ENCODE results near the gene RCC2.

RCC2 gene

DNA sequence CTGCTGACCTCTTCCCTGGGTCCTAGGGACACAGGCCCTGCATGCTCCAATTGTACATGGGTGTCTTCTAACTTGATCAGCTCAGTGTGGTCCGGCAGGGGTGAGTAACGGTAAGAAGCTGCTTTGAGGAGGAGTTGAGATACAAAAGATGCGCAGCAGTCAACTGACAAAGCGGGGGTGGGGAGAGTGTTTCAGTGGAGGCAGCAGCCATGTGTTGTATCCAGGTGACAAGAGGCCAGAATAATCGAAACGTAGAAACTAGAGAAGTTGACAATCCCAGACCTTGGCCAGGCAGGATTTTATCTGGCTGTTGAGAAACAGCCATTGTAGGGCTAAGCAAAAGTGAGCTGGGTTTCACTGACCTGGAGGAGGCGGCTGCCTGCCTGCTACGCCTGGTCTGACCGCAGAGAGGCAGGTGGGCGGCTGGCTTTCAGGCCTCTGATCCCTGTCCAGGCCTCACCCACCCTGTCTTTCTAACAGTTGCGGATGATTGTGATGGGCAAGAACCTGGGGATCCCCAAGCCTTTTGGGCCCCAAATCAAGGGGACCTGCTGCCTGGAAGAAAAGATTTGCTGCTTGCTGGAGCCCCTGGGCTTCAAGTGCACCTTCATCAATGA, 38.6 kb downstream of the RCC2 start:
- Histone ChIP-seq H3K9ac (ENCODE audit: low read depth, low read length) (no peak overlapping the region), H3K9me3 (ENCODE audit: control insufficient read depth, insufficient read depth, low read length) (no peaks in the 10 kb centered on the region), H3K4me1 (ENCODE audit: insufficient read depth, low read length) (no peaks in the 10 kb centered on the region; the same call in 1 of the 2 replicates), H3K36me3 (ENCODE audit: insufficient read depth, low read length) (no peaks in the 10 kb centered on the region)

DNA sequence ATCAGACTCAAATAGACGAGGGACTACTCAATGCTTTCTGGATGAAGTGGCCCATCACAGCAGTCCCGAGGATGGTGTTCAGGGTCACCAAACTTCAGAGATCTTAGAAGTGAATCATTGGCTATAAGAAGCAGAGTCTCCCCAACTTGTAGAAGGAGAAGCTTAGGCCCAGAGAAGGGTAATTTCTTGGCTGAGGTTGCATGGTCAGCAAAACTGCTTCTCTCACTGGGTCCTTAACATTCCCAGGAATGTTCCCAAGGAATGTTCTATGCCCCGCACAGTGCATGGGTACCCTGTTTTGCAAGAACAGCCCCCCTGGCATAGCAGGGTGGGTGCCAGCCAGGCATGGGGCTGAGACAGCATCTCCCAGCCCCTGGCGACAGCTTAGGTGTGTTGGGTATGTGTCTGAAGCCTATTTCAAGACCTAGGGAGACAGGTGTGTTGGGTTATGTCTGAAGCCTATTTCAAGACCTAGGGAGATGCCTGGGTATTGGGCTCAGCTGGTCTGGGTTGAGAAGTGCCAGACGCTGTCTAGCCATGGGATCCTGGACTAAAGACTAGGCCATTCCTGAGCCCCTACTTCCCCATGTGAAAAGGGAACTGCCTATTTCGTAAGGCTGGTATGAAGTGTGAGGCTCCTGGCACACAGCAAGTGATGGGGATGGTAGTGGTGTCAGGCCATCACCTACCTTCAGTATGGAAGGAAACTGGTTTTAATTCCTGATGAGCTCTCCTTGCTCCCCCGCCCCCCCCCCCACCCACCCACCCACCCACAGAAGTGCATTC, 41.4 kb downstream of the RCC2 start:
- Histone ChIP-seq H3K9ac (ENCODE audit: low read depth, low read length) (no peak overlapping the region), H3K9me3 (ENCODE audit: control insufficient read depth, insufficient read depth, low read length) (no peaks in the 10 kb centered on the region), H3K36me3 (ENCODE audit: insufficient read depth, low read length) (no peaks in the 10 kb centered on the region), H3K4me1 (ENCODE audit: insufficient read depth, low read length) (no peaks in the 10 kb centered on the region)

GRCh38 chr1:17393230-17393629, 46.2 kb downstream of the RCC2 start:
- Histone ChIP-seq H3K4me1 (ENCODE audit: insufficient read depth, low read length) (no peaks in the 10 kb centered on the region), H3K9me3 (ENCODE audit: control insufficient read depth, insufficient read depth, low read length) (no peaks in the 10 kb centered on the region)

DNA sequence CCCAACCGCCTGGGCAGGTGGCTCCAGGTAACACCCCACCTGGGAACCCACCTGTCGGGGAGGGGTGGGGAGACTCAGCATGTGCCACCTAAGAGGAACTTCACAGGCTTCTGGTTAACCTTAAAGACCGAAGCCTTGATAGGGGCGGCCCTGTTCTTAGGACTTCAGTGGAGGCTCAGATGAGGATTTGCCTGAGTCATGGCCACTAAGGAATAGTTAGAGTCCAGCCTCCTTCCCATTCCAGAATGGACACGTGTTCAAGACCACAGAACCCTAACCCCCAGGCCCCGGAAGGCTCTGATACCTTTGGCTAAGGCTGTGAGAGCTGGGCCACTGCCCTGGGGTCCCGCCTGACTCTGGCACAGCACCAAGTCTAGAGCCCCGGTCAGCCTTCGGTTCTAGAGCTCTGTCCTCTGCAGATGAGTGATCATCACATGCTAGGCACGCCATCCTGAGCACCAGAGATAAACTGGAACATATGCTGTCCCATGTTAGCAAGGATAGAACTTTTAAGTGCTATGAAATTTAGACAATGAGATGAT, 47.2 kb downstream of the RCC2 start:
- H3K9me3 ChIP-seq (ENCODE audit: control insufficient read depth, insufficient read depth, low read length): no peaks in the 10 kb centered on the region

More at GRCh38 chr1:17393230-17393629, 46.2 kb downstream of the RCC2 start:
- no peak overlapping the region for H3K9ac ChIP-seq (ENCODE audit: low read depth, low read length)
- no peaks in the 10 kb centered on the region for H3K36me3 ChIP-seq (ENCODE audit: insufficient read depth, low read length)

DNA sequence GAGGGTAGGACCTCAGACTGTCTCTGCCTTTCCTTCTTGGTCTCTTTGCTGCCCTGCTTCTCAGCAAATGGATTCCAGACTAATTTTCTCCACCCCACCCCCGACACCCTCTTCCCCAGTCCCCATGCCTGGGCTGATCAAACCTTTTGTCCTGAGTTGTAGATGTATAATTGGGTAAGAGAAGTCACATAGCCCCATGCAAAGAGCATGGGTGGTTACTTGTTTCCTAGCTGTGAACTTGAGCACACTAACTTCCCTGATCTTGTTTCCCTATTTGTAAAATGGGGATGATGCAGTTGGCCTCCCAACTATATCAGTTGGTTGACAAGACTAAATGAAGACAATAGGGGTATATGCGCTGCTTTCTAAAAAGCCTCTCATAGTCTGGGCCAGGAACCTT, 58.3 kb downstream of the RCC2 start:
- Histone ChIP-seq H3K36me3 (ENCODE audit: insufficient read depth, low read length) (no peaks in the 10 kb centered on the region), H3K4me1 (ENCODE audit: insufficient read depth, low read length) (no peaks in the 10 kb centered on the region; the same call in 1 of the 2 replicates), H3K9me3 (ENCODE audit: control insufficient read depth, insufficient read depth, low read length) (no peaks in the 10 kb centered on the region), H3K9ac (ENCODE audit: low read depth, low read length) (no peak overlapping the region)

More for the DNA sequence above, 47.2 kb downstream of the RCC2 start:
- H3K9ac ChIP-seq (ENCODE audit: low read depth, low read length): no peak overlapping the region
- H3K36me3 ChIP-seq (ENCODE audit: insufficient read depth, low read length): no peaks in the 10 kb centered on the region
- no peaks in the 10 kb centered on the region for H3K4me1 ChIP-seq (ENCODE audit: insufficient read depth, low read length)

DNA sequence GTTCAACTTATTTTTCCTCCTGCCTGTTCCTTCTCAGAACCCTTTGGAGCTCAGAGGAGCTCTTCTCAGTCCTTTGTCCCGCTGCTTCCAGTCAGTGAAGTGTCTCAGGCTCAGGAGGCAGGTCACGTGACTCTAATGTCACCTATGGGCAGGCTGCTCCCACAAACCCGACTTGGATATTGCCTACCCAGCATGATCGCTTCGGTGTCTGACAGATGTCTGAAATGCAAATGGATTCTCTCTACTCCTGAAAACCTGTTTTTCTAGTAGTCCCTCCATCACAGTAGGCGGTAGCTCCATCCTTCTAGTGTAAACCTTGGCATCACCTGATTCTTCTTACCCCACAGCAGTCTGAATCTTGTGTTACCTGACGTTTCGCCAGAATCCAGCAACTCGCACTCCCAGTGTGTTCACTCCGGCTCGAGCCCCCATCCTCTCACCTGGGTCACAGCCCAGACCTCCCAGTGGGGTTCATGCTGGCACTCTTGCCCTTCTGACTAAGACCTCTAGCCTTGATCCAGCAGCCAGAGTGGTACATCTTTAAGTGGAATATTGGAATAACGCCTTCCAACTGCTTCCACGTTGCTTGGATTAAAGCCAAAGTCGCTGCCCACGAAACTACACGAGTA, 62.0 kb downstream of the RCC2 start:
- Histone ChIP-seq H3K36me3 (ENCODE audit: insufficient read depth, low read length) (no peaks in the 10 kb centered on the region), H3K9ac (ENCODE audit: low read depth, low read length) (no peak overlapping the region), H3K9me3 (ENCODE audit: control insufficient read depth, insufficient read depth, low read length) (no peaks in the 10 kb centered on the region), H3K4me1 (ENCODE audit: insufficient read depth, low read length) (no peaks in the 10 kb centered on the region; the same call in none of the 2 replicates)

DNA sequence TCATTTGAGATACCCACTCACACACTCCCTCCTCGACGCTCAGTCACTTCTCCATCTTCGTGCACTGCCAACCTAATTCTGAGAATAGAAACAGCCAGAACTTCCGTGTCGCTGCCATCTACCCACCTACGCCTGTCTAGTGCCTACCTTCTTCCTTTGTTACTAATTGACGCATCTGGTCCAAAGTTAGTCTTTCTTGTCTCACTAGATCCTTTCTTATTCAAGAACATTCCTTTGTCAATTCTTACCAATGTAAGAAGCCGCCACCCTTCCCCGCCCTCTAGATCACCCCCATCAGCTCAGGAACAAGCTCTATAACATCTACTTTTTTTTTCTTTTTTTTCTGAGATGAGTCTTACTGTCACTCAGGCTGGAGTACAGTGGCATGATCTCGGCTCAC, 63.8 kb downstream of the RCC2 start:
- Histone ChIP-seq H3K36me3 (ENCODE audit: insufficient read depth, low read length) (no peaks in the 10 kb centered on the region), H3K4me1 (ENCODE audit: insufficient read depth, low read length) (peaks cover 3% of the 10 kb centered on the region), H3K9me3 (ENCODE audit: control insufficient read depth, insufficient read depth, low read length) (no peaks in the 10 kb centered on the region), H3K9ac (ENCODE audit: low read depth, low read length) (no peak overlapping the region)

DNA sequence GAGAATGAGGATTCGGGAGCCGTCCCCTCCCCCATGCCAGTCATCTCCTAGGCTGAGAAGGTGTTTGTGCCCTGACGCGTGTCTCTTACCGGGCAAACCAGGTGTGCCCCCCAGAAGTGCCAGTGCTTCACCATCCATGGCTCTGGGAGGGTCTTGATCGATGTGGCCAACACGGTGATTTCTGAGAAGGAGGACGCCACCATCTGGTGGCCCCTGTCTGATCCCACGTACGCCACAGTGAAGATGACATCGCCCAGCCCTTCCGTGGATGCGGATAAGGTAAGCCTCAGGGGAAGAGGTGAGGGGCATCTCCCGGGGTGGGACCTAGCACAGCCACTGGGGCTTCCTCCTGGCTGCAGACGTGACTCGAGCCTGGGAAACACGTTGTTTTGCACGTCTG, 66.5 kb downstream of the RCC2 start:
- Histone ChIP-seq H3K9me3 (ENCODE audit: control insufficient read depth, insufficient read depth, low read length) (no peaks in the 10 kb centered on the region), H3K36me3 (ENCODE audit: insufficient read depth, low read length) (no peaks in the 10 kb centered on the region), H3K4me1 (ENCODE audit: insufficient read depth, low read length) (peaks cover 15% of the 10 kb centered on the region), H3K9ac (ENCODE audit: low read depth, low read length) (no peak overlapping the region)

GRCh38 chr1:17371896-17372295, 67.6 kb downstream of the RCC2 start, which contains the start of gene PADI6:
PADI6 (plus strand) TSS chr1:17372196; CDS start chr1:17372246, 50 bp downstream.
- no peaks in the 10 kb centered on the region for H3K9me3 ChIP-seq (ENCODE audit: control insufficient read depth, insufficient read depth, low read length)
- H3K9ac ChIP-seq (ENCODE audit: low read depth, low read length): no peak within 1 kb of the TSS
- H3K4me1 ChIP-seq (ENCODE audit: insufficient read depth, low read length): peaks cover 15% of the 10 kb centered on the region
- no peaks in the 10 kb centered on the region for H3K36me3 ChIP-seq (ENCODE audit: insufficient read depth, low read length)

- Histone ChIP-seq H3K9me3 (ENCODE audit: control insufficient read depth, insufficient read depth, low read length) (no peaks in the 10 kb centered on the region), H3K4me1 (ENCODE audit: insufficient read depth, low read length) (peaks cover 15% of the 10 kb centered on the region)
These were observed 68.9 kb downstream of the RCC2 start for GRCh38 chr1:17370618-17371017.

DNA sequence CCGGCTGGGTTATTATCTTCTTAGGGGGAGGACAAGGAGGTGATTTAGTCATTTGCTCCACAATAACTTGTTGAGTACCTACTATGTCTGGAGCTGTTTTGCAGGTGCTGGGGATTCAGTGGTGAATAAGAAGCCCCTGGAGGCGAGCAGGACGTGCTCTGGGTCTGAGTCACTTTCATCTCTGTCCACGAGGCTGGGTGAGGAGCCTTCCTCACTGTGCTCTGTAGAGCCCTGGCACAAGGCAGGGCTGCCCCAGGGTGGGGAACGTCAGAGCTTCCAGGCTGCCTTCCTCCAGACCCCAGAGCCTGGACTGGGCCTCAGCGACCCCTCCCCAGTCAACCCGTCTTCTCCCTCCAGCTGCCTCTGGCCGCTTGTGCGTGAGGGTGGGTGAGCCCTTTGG, 70.0 kb downstream of the RCC2 start:
- H3K9me3 ChIP-seq (ENCODE audit: control insufficient read depth, insufficient read depth, low read length): no peaks in the 10 kb centered on the region
- H3K4me1 ChIP-seq (ENCODE audit: insufficient read depth, low read length): peaks cover 15% of the 10 kb centered on the region
- no peaks in the 10 kb centered on the region for H3K36me3 ChIP-seq (ENCODE audit: insufficient read depth, low read length)
- no peak overlapping the region for H3K9ac ChIP-seq (ENCODE audit: low read depth, low read length)

More at GRCh38 chr1:17370618-17371017, 68.9 kb downstream of the RCC2 start:
- Histone ChIP-seq H3K36me3 (ENCODE audit: insufficient read depth, low read length) (no peaks in the 10 kb centered on the region), H3K9ac (ENCODE audit: low read depth, low read length) (no peak overlapping the region)

GRCh38 chr1:17365293-17365692, 74.2 kb downstream of the RCC2 start:
- H3K4me1 ChIP-seq (ENCODE audit: insufficient read depth, low read length): peaks cover 9% of the 10 kb centered on the region

DNA sequence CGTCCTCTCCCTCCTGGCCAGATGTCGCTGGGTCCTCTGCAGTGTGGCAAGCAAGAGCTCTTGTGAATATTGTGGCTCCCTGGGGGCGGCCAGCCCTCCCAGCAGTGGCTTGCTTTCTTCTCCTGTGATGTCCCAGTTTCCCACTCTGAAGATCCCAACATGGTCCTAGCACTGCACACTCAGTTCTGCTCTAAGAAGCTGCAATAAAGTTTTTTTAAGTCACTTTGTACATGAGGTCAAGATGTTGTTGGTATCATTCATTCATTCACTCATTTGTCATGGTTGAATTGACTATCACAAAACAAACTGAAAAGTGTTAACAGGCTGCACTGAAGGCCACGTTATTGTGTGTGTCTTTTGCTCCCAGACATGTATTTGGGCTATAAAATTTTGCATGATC, 75.7 kb downstream of the RCC2 start:
- H3K4me1 ChIP-seq (ENCODE audit: insufficient read depth, low read length): 0 out of 2 replicates have a peak, but pooled peaks cover 3% of the 10 kb centered on the region

More at GRCh38 chr1:17365293-17365692, 74.2 kb downstream of the RCC2 start:
- Histone ChIP-seq H3K9me3 (ENCODE audit: control insufficient read depth, insufficient read depth, low read length) (no peaks in the 10 kb centered on the region), H3K9ac (ENCODE audit: low read depth, low read length) (no peak overlapping the region), H3K36me3 (ENCODE audit: insufficient read depth, low read length) (no peaks in the 10 kb centered on the region)

DNA sequence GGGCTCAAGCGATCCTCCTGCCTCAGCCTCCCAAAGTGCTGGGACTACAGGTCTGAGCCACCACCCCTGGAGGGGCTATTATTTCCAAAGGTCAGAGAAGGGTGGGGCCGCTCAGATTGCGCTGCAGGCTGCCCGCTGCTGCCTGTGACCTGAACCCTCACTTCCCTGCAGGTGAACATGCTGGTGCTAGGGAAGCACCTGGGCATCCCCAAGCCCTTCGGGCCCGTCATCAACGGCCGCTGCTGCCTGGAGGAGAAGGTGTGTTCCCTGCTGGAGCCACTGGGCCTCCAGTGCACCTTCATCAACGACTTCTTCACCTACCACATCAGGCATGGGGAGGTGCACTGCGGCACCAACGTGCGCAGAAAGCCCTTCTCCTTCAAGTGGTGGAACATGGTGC, 76.1 kb downstream of the RCC2 start:
- Histone ChIP-seq H3K36me3 (ENCODE audit: insufficient read depth, low read length) (no peaks in the 10 kb centered on the region), H3K4me1 (ENCODE audit: insufficient read depth, low read length) (0 out of 2 replicates have a peak, but pooled peaks cover 3% of the 10 kb centered on the region), H3K9me3 (ENCODE audit: control insufficient read depth, insufficient read depth, low read length) (no peaks in the 10 kb centered on the region), H3K9ac (ENCODE audit: low read depth, low read length) (no peak overlapping the region)

More for the DNA sequence above, 75.7 kb downstream of the RCC2 start:
- H3K36me3 ChIP-seq (ENCODE audit: insufficient read depth, low read length): no peaks in the 10 kb centered on the region
- H3K9ac ChIP-seq (ENCODE audit: low read depth, low read length): no peak overlapping the region
- H3K9me3 ChIP-seq (ENCODE audit: control insufficient read depth, insufficient read depth, low read length): no peaks in the 10 kb centered on the region

All from ES-I3 (cell line).